Panc1 (cell line): ENCODE measurements around the gene ATXN7L1.

Experiments
- POLR2AphosphoS5 ChIP-seq: IDR thresholded peaks from 2 replicates; pipeline ENCODE4 v1.6.1; 2012; ENCODE audit warnings: mild to moderate bottlenecking, low read depth, low read length, moderate library complexity
- SIN3A ChIP-seq: IDR thresholded peaks from 2 replicates; pipeline ENCODE4 v1.6.1; 2012; ENCODE audit warnings: low read depth, mild to moderate bottlenecking, low read length, moderate library complexity, borderline replicate concordance; ENCODE audit not compliant: insufficient read depth
- TCF7L2 ChIP-seq: IDR thresholded peaks from 2 replicates; pipeline ENCODE4 v1.6.1; 2011; ENCODE audit warnings: mild to moderate bottlenecking, low read depth, low read length, inconsistent platforms
- TF ChIP-seq, protein P1 (sequence below): fragments of 450-650 bp; IDR thresholded peaks from 2 replicates; pipeline ENCODE4 v1.5.1; 2017; ENCODE audit warnings: mild to moderate bottlenecking
- TF ChIP-seq, protein P2 (sequence below), 2 experiments: IDR thresholded peaks; 2 replicates each; pipeline ENCODE4 v1.6.1; 2011 to 2012; ENCODE audit warnings: low read depth in 2 of 2, control low read depth in 1 of 2, low read length in 1 of 2, mild to moderate bottlenecking in 1 of 2, moderate library complexity in 1 of 2; ENCODE audit not compliant: insufficient read depth in 1 of 2

DNA sequence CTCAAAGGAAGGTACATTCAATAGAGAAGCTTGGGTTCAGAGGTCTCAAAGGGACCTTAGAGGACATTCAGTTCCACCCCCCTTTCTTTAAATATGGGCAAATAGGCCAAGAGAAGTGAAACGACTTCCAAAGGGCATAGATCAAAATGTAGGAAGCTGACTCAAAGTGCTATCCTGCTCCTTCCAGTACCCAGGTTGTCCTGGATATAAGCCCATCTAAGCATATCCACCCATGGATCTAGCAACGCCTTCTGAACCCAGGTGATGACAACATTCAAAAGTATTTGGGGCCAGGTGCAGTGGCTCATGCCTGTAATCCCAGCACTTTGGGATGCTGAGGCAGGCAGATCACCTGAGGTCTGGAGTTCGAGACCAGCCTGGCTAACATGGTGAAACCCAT, 5.3 kb downstream of the ATXN7L1 start:
- TF ChIP-seq, protein P1, sequence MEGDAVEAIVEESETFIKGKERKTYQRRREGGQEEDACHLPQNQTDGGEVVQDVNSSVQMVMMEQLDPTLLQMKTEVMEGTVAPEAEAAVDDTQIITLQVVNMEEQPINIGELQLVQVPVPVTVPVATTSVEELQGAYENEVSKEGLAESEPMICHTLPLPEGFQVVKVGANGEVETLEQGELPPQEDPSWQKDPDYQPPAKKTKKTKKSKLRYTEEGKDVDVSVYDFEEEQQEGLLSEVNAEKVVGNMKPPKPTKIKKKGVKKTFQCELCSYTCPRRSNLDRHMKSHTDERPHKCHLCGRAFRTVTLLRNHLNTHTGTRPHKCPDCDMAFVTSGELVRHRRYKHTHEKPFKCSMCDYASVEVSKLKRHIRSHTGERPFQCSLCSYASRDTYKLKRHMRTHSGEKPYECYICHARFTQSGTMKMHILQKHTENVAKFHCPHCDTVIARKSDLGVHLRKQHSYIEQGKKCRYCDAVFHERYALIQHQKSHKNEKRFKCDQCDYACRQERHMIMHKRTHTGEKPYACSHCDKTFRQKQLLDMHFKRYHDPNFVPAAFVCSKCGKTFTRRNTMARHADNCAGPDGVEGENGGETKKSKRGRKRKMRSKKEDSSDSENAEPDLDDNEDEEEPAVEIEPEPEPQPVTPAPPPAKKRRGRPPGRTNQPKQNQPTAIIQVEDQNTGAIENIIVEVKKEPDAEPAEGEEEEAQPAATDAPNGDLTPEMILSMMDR = no peak
- TF ChIP-seq, protein P2, sequence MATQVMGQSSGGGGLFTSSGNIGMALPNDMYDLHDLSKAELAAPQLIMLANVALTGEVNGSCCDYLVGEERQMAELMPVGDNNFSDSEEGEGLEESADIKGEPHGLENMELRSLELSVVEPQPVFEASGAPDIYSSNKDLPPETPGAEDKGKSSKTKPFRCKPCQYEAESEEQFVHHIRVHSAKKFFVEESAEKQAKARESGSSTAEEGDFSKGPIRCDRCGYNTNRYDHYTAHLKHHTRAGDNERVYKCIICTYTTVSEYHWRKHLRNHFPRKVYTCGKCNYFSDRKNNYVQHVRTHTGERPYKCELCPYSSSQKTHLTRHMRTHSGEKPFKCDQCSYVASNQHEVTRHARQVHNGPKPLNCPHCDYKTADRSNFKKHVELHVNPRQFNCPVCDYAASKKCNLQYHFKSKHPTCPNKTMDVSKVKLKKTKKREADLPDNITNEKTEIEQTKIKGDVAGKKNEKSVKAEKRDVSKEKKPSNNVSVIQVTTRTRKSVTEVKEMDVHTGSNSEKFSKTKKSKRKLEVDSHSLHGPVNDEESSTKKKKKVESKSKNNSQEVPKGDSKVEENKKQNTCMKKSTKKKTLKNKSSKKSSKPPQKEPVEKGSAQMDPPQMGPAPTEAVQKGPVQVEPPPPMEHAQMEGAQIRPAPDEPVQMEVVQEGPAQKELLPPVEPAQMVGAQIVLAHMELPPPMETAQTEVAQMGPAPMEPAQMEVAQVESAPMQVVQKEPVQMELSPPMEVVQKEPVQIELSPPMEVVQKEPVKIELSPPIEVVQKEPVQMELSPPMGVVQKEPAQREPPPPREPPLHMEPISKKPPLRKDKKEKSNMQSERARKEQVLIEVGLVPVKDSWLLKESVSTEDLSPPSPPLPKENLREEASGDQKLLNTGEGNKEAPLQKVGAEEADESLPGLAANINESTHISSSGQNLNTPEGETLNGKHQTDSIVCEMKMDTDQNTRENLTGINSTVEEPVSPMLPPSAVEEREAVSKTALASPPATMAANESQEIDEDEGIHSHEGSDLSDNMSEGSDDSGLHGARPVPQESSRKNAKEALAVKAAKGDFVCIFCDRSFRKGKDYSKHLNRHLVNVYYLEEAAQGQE (IDR thresholded peaks at IDR 0.05; ENCODE audit: insufficient read depth in 1 of 2, low read depth in 2 of 2, low read length in 1 of 2) = no peak
- TF ChIP-seq POLR2AphosphoS5 = no peak
- TF ChIP-seq SIN3A = no peak
- no peak for TF ChIP-seq TCF7L2
